ENCODE data around the gene G6PC3.

Gene G6PC3

DNA sequence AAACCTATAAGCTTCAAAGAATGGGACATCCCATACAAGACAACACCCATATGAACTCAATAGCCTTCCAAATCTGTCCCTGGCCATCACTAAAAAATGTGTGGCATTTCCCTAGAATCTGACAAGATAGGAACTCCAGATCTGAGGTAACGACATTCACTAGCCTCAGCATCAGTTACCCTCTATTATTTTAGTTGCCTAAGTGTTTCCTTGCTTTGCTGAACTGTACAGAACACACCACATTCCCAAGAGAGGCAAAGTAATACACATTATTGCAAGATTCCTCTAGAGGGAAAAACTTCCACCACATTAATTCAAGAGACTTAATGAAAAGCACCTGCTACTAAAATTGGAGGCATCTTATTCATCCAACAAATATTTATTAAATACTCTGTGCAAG, 9.1 kb upstream of the G6PC3 start:
- DNase-seq, result no peak

DNA sequence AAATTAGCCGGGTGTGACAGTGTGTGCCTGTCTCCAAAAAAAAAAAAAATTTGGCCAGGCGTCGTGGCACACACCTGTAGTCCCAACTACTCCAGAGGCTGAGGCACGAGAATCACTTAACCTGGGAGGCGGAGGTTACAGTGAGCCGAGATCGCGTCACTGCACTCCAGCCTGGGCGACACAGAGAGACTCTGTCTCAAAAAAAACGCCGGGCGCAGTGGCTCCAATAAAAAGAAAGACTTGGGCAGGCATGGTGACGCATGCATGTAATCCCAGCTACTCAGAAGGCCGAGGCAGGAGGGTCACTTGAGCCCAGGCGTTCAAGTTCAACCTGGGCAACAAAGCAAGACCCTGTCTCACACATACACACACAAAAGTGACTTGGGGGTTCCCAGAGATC, 7.7 kb upstream of the G6PC3 start:
- no peak for DNase-seq

DNA sequence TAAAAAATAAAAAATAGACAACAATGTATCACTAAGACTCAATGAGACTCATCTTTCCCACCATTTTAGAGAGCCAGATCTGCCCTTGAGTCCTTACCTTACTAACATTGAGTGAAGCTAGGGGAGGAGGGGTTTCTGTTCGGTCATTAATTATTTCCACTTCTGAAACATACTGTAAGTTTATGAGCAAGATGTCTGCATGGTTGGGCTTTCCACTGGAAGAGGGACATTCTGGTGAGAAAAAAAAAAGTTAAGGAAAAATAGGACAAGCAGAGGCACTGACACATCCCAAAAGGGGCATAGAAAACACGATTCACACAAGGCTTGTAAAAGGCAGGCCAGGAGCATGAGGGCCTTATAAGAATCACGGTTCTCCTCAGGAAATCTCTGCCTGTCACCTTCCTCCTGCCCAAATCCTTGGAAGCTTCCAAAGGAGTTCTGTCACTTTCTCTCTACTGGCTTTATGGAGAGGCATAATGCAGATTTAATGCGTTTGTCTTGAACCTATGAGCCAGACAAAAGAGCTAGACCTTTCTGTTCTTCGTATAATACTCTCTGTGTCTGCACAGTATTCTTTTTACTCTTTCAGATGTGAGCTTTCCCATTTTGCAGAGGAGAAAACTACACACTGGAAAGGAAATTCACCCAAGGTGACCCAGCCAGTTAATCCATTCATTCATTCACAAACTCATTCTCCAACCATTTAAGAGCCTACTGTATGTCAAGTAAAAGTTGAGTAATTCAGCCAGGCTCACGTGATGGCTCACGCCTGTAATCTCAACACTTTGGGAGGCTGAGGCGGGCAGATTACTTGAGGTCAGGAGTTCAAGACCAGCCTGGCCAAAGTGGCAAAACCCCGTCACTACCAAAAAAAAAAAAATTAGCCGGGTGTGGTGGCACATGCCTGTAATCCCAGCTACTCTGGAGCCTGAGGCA, 6.6 kb upstream of the G6PC3 start:
- no peak for DNase-seq

DNA sequence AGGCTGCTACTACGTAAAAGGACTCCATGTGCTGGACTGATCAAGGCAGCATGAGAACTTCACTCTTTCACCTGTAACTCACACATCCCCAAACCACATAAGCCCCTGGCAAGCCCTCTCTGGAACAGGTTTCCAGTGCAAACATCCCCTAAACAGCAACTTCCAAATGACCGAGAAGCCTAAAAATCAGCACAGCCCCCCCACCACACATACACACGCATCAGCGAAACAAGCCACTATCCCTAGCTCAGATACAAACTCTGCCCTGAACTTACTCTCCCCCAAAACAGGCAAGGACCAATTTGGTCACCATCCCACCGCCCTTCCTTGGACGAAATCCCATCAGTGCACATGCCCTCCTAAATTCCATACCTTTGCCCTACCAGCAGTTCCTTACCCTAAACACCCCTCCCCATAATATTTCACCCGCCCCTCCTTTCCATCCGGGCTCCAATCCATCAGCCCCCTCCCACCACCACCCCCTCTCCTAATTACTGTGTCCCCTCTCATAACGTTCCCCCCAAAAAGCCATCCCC, 4.8 kb upstream of the G6PC3 start:
- no peak for DNase-seq

DNA sequence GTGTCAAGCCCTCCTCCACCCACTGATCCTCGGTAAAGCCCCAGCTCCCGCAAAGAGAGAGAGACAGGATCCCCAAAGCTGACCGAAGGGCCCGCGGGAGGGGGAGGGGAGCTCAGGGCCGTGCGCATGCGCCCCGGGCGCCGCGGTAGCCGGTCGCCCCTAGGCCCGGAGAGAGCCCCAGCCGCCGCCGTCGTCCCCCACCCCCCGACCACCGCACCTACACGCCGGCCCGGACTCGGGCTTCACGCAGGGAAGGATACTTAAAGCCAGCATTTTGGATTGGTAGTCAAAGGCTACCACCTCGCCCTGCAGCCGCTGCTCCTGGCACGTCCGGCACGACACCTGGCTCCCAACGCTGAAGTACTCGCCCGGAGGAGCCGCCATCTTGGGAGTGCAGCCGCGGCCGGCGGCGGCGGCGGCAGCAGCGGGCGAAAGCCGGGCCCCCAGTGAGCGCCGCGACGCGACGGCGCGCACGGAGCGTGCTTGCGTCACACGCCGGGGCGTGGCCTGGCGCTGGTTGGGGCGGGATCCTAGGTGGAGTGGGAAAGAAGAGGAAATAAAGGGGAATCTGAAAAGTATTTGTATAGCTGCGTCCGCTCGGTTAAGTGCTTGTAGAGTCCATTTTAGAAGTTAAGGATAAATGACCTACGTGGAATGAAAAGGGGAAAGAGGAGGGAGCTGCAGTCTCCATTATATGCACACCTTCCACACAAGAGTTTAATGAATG, 4.2 kb upstream of the G6PC3 start, which contains the start of gene LSM12:
Gene LSM12, minus strand, starts transcription at position 468 of the 727 bp plus-strand sequence. Its CDS starts 84 bp downstream, at position 384.
- DNase-seq, result peak; percentile 96 to 98 (median 97)

DNA sequence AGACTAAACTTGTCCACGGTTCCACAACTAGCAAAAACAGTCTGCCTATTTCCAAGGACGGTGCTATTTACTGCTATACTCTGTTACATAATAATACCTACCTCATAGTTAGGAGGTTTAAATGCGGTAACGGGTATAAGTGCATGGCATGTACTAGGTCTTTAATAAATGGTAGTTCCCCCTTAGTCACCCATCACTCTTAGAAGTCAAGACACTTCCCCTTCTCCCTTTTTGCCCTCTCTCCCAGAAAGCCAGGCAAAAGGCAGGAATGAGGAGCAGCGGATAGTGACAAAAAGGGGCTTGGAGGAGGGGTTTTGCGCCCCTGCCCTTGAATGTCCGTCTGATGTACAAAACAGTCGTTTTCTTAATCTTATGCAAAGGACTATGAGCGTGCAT, 3.0 kb upstream of the G6PC3 start:
- DNase-seq, result peak; percentile 54 to 76 (median 69)

DNA sequence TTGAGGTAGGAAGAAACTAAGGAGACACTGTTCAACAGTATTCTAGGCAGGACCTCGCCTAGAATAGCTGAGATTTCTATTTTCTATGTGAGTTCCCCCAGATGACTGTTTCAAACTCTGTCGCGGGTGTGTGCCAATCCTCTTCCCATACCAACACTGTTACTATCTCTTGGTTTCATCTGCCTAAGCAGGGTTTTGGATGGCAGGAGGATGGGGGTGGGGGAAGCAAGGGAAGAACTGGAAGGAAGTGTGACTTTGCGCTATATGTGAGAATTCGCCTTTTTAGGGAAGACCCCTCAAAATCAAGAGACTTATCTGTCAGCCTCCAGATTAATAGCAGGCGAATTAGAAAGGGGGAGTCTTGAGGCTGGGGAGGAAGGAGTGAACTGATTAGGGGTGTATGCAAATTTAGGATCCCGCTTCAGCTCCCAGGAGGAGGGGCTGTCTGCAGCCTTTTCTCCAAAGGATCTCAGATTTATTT, 521 bp upstream of the G6PC3 start:
- peak; percentile 58 to 66 (median 65) for DNase-seq

DNA sequence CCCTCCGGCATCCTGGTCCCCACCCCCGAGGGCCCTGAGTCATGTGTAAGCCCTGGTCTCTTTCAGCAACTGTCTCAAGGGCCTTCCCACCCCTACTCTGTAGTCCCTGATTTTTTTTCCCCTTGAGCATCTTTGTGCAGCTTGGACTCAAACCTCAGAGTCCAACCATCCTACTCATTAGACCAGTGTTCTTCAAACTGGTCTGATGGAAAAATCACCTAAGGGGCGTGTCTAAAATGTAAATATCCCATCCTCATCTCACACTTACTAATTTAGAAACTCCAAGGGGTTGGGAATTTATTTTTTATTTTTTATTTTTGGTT, 624 bp downstream of the G6PC3 start:
- DNase-seq, result no peak

DNA sequence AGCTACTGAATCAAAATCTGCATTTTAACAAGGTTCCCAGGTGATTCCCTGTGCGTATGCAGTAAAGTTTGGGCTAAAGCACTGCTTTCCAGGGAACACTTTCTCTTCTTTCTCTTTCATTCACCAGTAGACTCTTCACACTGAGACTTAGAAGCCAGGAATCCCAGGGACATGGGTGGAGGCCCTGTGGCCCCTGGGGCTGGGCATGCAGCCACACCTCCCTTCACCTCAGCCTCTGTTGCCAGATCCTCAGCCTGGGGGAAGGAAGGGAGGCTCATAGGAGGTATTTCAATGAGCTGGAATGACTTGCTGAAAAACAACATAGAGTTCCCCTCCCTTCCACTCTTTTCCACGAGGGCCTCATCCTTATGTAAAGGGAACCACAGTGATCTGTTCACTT, 1.2 kb downstream of the G6PC3 start:
- DNase-seq, result peak in 1 of 3 donors; percentile 33

DNA sequence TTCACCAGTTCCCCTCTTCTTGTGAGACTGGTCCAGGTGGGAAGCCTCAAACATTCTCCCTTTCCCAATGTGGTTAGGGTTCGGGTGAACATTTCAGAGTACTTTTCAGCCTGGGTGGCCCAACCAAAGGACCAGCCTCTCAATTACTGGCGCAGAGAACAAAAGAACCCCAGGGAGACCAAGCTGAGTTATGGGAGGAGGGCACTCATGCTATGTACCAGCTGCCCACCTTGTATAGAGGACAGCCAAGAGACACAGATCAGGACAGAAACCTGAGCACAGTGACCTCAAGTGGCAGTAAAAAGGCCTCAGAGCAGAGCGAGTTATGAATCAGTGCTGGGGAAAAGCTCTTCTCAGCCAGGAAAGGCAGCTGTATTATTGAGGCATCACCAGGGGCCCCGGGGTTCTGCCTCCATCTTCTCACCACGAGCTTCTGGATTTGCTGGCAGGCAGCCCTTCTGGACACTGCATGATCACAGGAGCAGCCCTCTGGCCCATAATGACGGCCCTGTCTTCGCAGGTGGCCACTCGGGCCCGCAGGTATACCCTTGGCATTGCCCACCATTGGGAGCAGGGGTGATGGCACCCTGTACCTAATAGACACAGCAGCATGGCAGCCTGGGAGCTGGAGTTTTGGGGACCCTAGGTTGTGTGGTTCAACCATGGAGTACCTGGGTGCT, 3.8 kb downstream of the G6PC3 start:
- DNase-seq, result no peak

DNA sequence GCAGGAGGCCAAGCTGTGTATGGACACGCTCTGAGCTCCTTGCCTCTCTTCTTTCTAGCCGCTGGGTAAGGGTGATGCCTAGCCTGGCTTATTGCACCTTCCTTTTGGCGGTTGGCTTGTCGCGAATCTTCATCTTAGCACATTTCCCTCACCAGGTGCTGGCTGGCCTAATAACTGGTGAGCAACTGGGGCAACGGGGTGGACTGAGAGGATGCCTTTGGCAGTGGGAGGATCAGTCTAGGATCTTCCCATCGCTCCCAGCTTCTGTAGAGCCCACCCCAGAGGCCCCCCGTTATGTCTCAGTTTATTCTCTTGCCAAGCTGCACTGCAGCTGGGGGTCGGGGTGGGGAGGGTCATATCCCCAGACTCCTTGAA, 4.4 kb downstream of the G6PC3 start:
- DNase-seq, result no peak

DNA sequence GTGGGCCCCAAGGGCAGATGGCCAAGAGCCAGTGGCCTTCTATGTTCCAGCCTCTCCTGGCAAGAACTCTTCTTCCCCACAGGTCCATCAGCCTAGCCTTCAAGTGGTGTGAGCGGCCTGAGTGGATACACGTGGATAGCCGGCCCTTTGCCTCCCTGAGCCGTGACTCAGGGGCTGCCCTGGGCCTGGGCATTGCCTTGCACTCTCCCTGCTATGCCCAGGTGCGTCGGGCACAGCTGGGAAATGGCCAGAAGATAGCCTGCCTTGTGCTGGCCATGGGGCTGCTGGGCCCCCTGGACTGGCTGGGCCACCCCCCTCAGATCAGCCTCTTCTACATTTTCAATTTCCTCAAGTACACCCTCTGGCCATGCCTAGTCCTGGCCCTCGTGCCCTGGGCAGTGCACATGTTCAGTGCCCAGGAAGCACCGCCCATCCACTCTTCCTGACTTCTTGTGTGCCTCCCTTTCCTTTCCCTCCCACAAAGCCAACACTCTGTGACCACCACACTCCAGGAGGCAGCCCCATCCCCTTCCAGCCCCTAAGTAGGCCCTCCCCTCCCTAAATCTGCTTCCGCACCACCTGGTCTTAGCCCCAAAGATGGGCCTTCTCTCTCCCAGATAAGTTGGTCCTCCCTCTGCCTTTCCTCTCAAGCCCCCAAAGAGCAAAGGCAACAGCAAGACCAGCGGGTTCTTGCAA, 5.2 kb downstream of the G6PC3 start:
- DNase-seq, result no peak

DNA sequence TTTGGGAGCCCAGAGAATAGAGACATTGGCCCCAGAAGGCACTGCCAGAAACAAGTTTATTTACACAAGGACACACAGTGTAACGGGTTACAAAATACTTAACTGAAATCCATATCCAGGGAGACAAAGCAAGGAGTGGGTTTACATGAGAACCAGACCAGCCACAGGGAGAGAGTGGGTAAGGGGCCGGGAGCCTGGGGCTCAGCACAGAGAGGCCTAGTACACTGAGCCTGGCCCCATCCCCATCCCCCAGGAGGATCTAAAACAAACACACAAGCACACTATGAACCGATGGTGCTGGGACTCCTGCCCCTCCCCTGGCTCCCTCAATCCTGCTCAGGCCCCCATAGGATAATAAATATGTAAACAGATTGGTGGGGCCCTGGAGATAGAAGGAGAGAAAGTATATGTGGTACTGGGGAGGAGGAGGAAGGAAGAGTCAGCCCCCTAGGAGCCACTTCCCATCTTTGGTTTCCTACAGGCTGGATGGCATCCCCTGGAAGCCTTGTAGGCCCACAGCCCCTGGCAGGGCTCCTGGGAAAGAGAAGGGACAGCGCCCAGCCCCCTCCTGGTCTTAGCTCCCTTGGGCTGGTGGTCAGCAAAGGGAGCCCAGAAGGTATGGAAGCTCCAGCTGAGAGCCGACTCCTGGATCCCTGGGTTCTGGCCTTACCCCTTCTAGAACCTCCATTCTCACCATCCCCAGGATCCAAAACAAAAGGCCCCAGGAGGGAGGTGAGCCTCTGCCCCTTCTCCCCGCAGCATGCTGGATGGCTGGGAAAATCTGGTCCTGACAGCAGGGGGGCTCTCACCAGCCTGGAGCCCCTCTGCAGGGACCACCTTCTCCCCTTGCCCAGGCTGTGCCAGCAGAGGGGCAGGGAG, 6.4 kb downstream of the G6PC3 start:
- no peak for DNase-seq

DNA sequence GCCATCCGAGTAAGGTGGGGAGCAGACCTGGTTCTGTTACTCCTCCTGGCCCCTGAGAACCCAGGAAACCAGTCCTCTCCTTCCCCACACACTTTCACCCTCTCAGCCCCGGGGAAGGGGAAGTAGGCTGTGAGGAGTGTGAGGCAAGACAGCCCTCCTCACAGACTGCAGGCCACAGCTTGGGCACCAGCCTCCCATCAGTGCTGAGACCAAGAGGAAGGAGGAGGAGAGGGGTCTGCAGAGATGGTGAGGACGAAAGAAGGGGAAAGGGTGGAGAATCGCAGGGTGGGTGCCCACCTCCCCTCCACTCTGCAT, 7.0 kb downstream of the G6PC3 start:
- peak; percentile 57 to 73 (median 57) for DNase-seq

DNA sequence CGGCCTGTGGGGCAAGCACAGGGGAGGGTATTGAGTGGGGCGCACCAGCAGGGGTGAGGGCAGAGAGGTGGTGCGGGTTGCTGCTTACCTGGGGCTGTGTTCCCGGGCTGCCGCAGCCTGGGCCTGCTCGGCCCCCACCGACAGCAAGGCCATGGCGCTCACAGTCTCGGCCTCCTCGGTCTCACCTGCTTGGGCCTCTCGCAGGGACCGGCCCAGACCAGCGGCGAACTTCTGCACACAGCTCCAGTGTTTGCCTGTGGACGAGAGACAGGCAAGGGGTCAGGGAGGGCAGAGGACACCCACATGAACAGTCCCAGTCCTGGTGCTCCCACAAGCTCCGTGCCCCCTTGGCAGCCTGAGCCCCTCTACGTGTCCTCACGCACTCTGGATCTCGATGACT, 7.9 kb downstream of the G6PC3 start:
- no peak for DNase-seq

DNA sequence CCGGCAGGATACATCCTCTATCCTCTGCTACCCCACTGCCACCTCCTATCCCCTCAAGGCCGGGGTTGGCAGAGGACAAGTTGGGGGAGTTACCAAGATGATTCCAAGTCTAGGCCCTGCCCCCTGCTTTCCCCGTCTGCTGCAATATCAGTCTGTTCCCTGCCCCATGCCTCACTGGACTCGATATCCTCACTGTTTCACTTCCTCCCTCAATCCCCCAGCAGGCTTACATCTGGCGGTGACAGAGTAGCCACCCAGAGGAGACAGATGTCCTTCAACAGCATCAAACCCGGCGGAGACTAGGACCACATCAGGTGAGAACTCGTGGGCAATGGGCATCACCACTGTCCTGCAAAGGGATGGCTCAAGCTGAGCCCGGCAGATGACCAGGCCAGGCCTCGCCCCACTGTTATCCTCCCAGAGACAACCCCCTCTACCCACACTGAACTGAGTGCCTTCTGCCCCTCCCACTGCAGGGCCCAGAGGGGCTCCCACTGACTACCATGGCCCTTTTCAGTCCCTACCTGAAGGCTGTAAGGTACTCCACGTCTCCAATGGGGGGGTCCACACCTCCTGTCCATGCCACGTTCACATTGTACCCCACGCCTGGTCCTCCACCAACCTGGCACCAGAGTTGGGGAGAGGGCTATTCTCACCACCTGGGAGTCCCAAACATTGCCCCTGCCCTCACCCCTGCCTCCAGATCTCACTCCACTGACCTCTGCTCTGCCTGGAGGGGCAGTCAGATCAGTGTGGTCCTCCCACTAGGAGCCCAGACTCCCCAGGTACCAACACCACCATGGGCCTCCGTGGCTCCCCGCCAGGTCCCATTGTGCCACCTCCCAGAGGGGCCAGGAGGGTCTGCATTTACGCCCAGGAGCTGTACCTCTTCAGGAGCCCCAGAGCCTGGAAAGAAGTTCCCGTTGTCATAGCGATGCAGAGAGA, 9.6 kb downstream of the G6PC3 start:
- DNase-seq, result peak; percentile 70 to 76 (median 73)

DNA sequence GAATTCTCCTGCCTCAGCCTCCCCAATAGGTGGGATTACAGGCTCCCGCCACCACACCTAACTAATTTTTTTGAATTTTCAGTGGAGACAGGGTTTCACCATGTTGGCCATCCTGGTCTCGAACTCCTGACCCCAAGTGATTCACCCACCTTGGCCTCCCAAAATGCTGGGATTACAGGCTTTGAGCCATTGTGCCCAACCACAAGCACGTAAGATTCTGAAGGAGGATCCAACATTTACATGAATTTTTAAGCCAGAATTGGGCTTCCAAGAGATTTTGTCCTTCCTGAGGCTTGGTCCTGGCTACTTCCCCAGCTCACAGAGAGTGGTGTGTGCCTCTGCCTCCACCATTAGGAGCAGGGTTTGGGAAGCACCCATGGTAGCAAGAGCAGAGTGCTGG, 11.1 kb downstream of the G6PC3 start:
- no peak for DNase-seq

DNA sequence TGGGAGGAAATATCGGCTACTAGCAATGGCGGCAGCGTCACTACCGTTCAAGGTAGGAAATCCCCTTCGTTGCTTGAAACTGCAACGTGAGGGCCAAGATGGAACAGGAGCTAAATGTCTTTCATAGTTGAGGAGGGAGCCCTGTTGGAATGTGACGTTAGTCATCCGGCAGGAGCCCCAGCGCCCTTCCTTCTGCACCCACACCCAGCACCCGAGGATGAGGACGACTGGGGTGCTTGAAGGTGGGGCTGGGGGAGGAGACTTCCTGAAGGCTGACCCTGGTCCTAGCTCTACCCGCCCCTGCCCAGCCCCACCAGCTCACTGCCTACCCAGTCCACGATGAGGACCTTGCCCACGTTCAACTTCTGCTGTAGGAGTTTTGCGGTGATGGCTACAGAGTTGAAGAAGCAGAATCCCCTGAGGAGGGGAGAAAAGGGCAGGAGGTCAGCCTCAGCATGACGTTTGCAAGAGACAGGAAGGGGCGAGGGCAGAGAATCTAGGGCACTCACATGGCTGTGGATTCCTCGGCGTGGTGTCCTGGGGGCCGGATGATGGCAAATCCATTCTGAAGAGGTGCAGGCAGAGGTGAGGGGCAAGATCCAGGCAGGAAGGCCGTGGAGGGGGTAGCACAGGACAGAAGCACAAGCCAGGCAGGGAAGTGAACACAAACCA, 11.9 kb downstream of the G6PC3 start:
- no peak for DNase-seq

DNA sequence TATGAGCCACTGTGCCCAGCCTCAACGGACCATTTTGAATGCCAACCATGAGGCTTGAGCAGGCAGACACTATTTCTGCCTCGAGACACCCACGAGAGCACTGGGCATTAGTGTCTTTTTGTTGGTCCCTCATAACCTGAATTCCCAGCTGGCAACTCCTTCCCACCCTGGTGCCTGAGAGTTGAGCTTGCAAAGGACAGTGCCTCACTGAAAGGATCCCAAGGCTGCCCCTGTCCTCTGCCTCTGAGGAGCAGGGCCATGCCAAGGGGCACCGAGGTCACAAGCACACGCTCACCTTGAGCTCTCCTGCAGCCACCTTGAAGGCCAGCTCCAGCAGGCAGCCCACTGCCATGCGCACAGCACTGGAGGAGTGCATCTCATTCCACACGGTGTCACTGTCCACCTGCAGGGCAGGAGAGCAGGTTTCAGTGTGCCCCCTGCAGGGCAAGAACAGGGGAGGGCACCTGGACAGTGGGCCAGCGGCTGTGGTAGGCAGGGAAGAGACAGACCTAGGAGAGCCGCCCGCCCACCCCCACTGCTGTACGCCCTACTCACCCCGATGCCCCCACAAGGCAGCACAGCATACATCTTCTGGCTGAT, 12.8 kb downstream of the G6PC3 start:
- DNase-seq, result no peak

All from suppressor macrophage treated with lipopolysaccharide for 1 hour (primary cell).